Left lung (tissue), 10 donors: ENCODE data around the gene STK24. TPM values are rescaled to one million over a fixed set of nuclear protein-coding genes. Genes with fewer than 3 reads are reported as not detected.
A peak's percentile ranks its signal among the peaks of the same experiment; 100 is the strongest.

Experiments used
- ATAC-seq: fragments of 200-7000 bp; cut with Tn5 transposase; one replicate; pipeline ENCODE4 v1.9.1; 2020; ENCODE audit warnings: moderate library complexity
- DNase-seq, 4 donors: peaks; one replicate each; pipeline ENCODE4 v3.0.0-alpha.2; 2013 to 2020
- H3K27ac ChIP-seq, 2 donors: fragments of 200-600 bp; sonication (generic) in 1 of 2; one replicate each; pipeline versions ENCODE4 v1.5.0 to v1.8.0; 2020 to 2021
- H3K27me3 ChIP-seq, 2 donors: fragments of 200-600 bp; sonication (generic) in 1 of 2; one replicate each; pipeline versions ENCODE4 v1.5.0 to v1.8.0; 2020 to 2021
- H3K36me3 ChIP-seq, 2 donors: fragments of 200-600 bp; sonication (generic) in 1 of 2; one replicate each; pipeline versions ENCODE4 v1.5.0 to v1.8.0; 2020 to 2021
- H3K4me1 ChIP-seq, 2 donors: fragments of 200-600 bp; one replicate each; pipeline ENCODE4 v1.8.0; 2021
- H3K4me3 ChIP-seq, 2 donors: fragments of 200-600 bp; sonication (generic) in 1 of 2; one replicate each; pipeline versions ENCODE4 v1.5.0 to v1.8.0; 2020 to 2021; ENCODE audit warnings: mild to moderate bottlenecking in 1 of 2
- H3K9me3 ChIP-seq, 2 donors: fragments of 200-600 bp; sonication (generic) in 1 of 2; one replicate each; pipeline versions ENCODE4 v1.5.0 to v1.8.0; 2020 to 2021
- intact Hi-C, 2 donors: fragments of 100-400 bp; cut with DNase I; formaldehyde crosslinking; loops; one replicate each; pipeline versions ENCODE4 v1.11.2 to v1.14.2; 2022
- polyA plus RNA-seq, 6 donors: library from polyadenylated mRNA; unstranded; fragments of 120-200 nt; gene quantifications; one replicate each; pipeline ENCODE4 v1.2.1, GENCODE V29; 2013; ENCODE audit not compliant: insufficient read length in 6 of 6
- total RNA-seq, 2 donors: library from RNA; stranded (reverse); fragmentation: NEBNext Ultra II Directional; extraction: Animal tissue kit (Norgen Biotek cat#: 25700); gene quantifications; one replicate each; pipeline ENCODE4 v1.2.1, GENCODE V29; 2021
- TF ChIP-seq, protein P1 (sequence below), 2 donors: fragments of 200-600 bp; sonication (generic) in 1 of 2; IDR thresholded peaks; one replicate each; pipeline versions ENCODE4 v1.5.0 to v1.8.0; 2021; ENCODE audit warnings: antibody characterized with exemption in 2 of 2
- donor health status: DM: no; HTN: yes; CAD: no.
- donor health status: DM: no; HTN: no; CAD: no.

The STK24 gene
- total and polyA plus RNA-seq, 8 donors: 65.6 to 84.0 (median 75.0) TPM

GRCh38 chr13:98537306-98537705 lies 39.6 kb downstream of the STK24 start:
- Histone ChIP-seq H3K27ac (no peak overlapping the region), H3K36me3 (peaks cover 0 to 4% of the 10 kb centered on the region in 2 donors), H3K27me3 (no peaks in the 10 kb centered on the region), H3K4me3 (no peak overlapping the region), H3K4me1 (peaks cover 17 to 65% of the 10 kb centered on the region in 2 donors), H3K9me3 (no peaks in the 10 kb centered on the region)
- TF ChIP-seq, protein P1, sequence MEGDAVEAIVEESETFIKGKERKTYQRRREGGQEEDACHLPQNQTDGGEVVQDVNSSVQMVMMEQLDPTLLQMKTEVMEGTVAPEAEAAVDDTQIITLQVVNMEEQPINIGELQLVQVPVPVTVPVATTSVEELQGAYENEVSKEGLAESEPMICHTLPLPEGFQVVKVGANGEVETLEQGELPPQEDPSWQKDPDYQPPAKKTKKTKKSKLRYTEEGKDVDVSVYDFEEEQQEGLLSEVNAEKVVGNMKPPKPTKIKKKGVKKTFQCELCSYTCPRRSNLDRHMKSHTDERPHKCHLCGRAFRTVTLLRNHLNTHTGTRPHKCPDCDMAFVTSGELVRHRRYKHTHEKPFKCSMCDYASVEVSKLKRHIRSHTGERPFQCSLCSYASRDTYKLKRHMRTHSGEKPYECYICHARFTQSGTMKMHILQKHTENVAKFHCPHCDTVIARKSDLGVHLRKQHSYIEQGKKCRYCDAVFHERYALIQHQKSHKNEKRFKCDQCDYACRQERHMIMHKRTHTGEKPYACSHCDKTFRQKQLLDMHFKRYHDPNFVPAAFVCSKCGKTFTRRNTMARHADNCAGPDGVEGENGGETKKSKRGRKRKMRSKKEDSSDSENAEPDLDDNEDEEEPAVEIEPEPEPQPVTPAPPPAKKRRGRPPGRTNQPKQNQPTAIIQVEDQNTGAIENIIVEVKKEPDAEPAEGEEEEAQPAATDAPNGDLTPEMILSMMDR (IDR thresholded peaks at IDR 0.05): no peak
- DNase-seq (no peak), ATAC-seq (no peak)
- intact Hi-C loops: no loop called here

- H3K36me3 ChIP-seq: peaks cover 0 to 4% of the 10 kb centered on the region in 2 donors
- no peaks in the 10 kb centered on the region for H3K9me3 ChIP-seq
- no peak overlapping the region for H3K4me3 ChIP-seq
- H3K4me1 ChIP-seq: peaks cover 11 to 61% of the 10 kb centered on the region in 2 donors
- intact Hi-C loops: no loop called here
- DNase-seq (no peak), ATAC-seq (no peak)
- TF ChIP-seq, protein P1 (IDR thresholded peaks at IDR 0.05): no peak
- no peaks in the 10 kb centered on the region for H3K27me3 ChIP-seq
- no peak overlapping the region for H3K27ac ChIP-seq
These were observed 40.2 kb downstream of the STK24 start for GRCh38 chr13:98536729-98537128.

- TF ChIP-seq, protein P1 (IDR thresholded peaks at IDR 0.05): no peak
- Histone ChIP-seq H3K4me3 (no peak overlapping the region), H3K27me3 (no peaks in the 10 kb centered on the region), H3K9me3 (no peaks in the 10 kb centered on the region), H3K4me1 (peaks cover 6 to 59% of the 10 kb centered on the region in 2 donors), H3K36me3 (peaks cover 0 to 4% of the 10 kb centered on the region in 2 donors), H3K27ac (peak overlapping the region in 1 of 2 donors; percentile 21)
- peak in 1 of 4 donors; percentile 31 for DNase-seq
- ATAC-seq: no peak
- intact Hi-C loops: no loop called here
These were observed 41.2 kb downstream of the STK24 start for GRCh38 chr13:98535501-98536354.

DNA sequence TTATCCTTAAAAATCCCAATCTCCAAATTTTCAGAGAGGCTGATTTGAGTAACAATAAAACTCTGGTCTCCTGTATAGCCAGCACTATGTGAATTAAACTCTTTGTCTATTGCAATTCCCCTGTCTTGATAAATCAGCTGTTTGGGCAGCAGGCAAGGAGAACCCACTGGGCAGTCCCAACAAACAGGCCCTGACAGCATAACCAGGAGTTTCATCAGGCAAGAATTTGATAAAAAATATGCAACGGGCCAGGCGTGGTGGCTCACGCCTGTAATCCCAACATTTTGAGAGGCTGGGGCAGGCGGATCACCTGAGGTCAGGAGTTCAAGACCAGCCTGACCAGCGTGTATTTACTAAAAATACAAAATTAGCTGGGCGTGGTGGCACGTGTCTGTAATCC lies 42.1 kb downstream of the STK24 start:
- H3K36me3 ChIP-seq: peaks cover 0 to 4% of the 10 kb centered on the region in 2 donors
- TF ChIP-seq, protein P1 (IDR thresholded peaks at IDR 0.05): no peak
- H3K4me3 ChIP-seq: no peak overlapping the region
- intact Hi-C loops: no loop called here
- H3K9me3 ChIP-seq: no peaks in the 10 kb centered on the region
- no peak overlapping the region for H3K27ac ChIP-seq
- no peaks in the 10 kb centered on the region for H3K27me3 ChIP-seq
- ATAC-seq (no peak), DNase-seq (no peak)
- H3K4me1 ChIP-seq: peaks cover 6 to 50% of the 10 kb centered on the region in 2 donors

GRCh38 chr13:98533912-98534311 lies 43.0 kb downstream of the STK24 start:
- peaks cover 6 to 49% of the 10 kb centered on the region in 2 donors for H3K4me1 ChIP-seq
- ATAC-seq: no peak
- intact Hi-C loops: no loop called here

More at GRCh38 chr13:98533912-98534311, 43.0 kb downstream of the STK24 start:
- Histone ChIP-seq H3K27me3 (no peaks in the 10 kb centered on the region), H3K4me3 (no peak overlapping the region), H3K9me3 (no peaks in the 10 kb centered on the region), H3K27ac (no peak overlapping the region), H3K36me3 (peaks cover 0 to 4% of the 10 kb centered on the region in 2 donors)
- TF ChIP-seq, protein P1 (IDR thresholded peaks at IDR 0.05): no peak
- DNase-seq: no peak
